ENCODE data around the gene DNMT3L. TPM values are rescaled to one million over a fixed set of nuclear protein-coding genes. Genes with fewer than 3 reads are reported as not detected.
"Not testable (repeated sequence)": the region's sequence is repeated elsewhere in the genome, so short reads cannot be mapped to it uniquely, and the experiment has no call there.

Gene DNMT3L
- not detected for total RNA-seq
- long read RNA-seq: 0 reads

DNA sequence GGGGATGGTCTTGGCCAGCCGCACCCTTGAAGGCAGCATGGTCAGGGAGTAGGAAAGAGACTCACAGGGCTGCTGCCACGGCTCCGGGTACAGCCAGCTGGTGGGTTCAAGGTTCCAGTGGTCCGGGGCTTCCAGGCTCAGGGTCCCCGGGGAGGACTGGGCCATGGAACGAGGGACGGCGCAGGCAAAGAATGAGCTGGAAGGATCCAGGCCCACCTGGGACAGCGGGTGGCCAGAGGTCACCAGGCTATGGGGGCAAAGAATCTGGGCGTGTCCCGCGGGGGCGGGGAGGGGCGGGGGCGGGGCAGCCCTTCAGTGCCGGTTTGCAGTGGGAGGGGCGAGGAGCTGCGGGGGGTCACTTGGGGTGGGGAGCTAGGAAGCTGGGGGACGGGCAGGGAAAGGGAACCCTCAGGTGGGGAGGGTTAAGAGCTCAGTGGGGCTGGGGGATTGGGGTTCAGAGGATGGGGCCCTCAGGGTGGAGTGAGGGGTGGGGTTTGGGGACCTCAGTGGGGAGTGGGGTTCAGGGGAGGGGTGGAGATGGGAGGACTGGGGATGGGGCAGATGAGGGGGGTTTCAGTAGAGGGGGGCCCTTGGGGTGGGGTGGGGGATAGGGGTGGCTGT lies at the start of gene DNMT3L:
Gene DNMT3L, minus strand, starts transcription at position 223 of the 621 bp plus-strand sequence. CDS start 638 bp downstream, outside the sequence.
- intact Hi-C loops (cut with DNase I): no loop called here
- DNase-seq (ENCODE audit: missing footprints) (no peak), ATAC-seq (no peak)

DNA sequence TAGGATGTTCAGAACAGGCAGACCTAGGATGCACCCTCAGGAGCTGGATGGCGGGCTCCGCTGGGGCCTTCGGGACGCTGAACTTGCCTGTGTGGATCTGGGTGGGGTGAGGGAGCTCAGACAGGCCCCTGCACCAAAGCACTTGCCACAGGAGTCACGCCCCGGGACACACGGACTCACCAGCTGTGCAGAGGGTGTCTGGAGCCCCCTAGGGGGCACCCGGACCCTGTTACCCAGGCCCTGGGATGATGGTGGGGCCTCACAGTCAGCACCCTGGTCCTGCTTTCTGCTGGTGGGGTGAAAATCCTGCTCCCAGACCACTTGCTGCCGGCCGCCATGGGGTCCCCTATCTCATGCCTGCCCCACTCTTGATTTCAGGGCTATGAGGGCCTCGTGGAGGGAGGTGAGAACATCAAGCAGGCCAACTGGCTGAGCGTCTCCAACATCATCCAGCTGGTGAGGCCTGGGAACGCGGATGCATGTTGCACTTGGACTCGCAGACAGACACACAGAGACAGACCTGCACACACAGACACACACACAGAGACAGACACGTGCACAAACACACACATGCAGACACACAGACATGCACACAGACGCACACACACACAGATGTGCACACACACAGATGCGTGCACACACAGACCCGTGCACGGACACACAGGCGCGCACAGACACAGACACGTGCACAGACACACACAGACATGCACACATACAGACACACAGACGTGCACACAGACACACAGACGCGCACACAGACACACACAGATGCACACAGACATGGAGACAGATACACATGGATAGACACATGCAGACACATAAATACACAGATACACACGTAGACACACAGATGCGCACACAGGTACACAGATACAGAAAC lies 49.2 kb upstream of the DNMT3L start:
- DNase-seq (ENCODE audit: missing footprints) (no peak), ATAC-seq (no peak)
- intact Hi-C loops (cut with DNase I): no loop called here

DNA sequence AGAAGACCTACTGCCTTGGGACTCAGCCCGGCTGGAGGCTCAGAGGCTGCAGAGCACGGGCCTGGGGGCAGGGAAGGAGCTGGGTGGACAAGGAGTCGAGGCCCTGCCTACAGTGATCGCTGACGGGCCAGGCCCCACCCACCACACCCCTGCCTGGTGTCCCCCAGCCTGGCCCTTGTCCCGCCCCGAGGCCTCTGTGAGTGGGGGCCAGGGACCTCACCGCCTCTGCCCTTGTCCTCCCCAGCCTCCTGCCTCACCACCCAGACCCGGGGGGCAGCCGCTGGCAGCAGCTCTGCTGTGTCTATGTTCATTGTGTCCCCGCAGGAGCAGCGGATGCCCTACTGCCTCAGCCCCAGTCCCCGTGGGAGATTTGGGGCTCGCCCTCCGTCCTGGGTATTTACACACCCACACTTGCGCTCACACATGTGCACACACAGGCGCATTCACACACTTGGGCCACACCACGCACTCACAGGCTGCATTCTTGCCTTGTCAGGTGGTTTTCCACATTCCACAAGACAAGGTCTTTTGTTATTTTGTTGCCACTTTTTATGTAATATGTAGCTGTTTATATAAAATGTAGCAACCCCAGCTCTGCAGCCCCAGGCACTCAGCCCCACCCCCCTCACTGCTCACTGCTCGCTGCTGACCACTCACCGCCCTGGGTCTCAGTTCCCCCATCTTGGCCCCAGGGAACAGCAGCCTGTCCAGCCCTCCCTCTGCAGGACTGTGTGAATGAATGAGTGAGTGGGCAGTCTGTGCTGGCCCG lies 45.4 kb upstream of the DNMT3L start:
- DNase-seq (ENCODE audit: missing footprints) (no peak), ATAC-seq (no peak)
- intact Hi-C loops (cut with DNase I): no loop called here

DNA sequence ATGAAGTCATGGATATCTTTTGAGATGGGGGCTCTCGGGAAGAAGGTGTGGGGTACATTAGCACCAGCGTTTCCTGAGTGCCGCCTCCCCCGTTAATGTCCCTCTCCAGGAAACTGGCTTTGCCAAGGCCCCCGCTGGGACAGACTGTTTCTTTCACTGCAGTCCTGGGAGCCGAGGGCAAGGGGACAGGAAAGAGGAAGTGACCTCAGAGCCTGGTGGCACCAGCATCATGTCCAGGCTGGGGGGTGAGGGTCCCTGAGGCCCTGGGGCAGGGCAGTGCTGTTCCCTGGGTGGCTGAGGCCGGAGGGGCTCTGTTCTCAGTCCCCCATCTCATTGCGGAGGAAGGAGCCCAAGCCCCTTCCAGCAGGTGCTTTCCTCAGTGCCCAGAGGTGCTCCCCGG lies 44.0 kb upstream of the DNMT3L start:
- intact Hi-C loops (cut with DNase I): no loop called here
- ATAC-seq: no peak

DNA sequence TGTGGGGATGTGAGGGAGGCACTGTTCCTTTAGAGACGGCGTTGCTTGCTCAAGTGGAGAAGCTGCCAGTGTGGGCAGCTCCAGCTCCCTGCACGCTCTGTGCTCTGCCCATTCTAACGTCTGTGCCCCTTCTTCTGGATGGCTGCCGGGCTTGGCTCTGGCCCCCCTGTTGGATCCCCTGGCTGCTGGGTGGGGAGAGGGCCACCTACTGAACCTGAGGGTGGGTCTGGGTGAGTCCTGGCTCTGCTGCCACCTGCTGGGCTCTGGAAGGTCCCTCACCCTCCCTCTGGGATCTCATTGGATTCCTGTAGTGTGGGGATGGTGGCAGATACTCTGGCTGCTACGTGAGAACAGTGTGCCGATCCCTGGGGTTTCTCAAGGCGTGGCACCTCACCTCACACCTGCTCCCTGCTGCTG lies 43.2 kb upstream of the DNMT3L start:
- DNase-seq (ENCODE audit: missing footprints) (no peak), ATAC-seq (peak; percentile 32)
- intact Hi-C loops (cut with DNase I): no loop called here

More for the DNA sequence above, 44.0 kb upstream of the DNMT3L start:
- no peak for DNase-seq (ENCODE audit: missing footprints)

DNA sequence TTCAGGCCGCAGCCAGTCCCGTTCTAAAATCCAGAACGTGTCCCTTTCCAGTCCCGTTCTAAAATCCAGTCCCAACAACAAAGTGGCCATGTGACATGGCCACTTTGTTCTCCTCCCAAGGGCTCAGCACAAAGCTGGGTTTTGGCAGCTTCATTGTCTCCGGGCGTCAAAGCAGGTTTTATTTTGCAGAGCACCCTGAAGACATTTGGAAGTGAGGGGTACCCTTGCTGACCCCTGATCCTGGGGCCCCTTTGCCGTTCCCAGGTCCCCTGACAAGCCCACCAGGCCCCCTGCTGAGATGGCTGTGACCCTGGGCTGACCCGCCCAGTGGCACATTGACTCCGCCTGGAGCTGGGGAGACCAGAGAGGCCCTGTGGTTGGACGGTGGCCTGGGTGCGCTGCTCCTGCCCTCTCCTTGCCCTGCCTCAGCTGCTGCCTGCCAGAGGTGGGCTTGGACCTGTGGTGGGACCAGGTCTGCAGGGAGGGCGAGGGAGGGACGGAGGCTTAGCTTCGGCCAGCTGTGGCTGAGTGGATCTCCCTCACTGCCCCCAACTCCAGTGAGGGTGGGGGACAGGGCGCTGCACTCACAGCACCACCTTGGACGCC lies 42.4 kb upstream of the DNMT3L start:
- ATAC-seq (no peak), DNase-seq (ENCODE audit: missing footprints) (no peak)
- intact Hi-C loops (cut with DNase I): no loop called here

DNA sequence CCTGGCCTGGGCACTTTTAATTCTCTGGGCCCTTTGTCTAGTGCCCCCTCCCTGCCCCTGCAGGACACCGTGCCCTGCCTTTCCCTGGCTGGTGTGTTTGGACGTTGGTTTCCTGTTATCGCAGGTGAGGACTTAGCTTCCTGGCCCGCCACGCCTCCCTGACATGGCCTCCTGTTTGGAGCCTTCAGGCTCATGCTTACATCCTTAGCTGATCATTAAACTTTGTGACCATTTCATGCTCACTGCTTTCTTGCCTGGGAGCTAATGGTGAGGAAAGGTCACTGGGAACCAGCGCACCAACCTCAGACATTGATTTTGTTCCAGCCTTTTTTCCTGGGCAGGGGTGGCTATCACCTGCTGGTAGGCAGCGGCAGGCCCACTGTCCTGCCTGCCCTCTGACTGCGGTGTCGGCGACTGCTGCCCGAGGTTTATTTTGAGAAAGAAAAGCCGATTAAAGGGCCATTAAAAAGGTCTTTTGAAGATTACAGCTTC lies 41.8 kb upstream of the DNMT3L start:
- ATAC-seq: no peak
- intact Hi-C loops (cut with DNase I): no loop called here
- no peak for DNase-seq (ENCODE audit: missing footprints)

DNA sequence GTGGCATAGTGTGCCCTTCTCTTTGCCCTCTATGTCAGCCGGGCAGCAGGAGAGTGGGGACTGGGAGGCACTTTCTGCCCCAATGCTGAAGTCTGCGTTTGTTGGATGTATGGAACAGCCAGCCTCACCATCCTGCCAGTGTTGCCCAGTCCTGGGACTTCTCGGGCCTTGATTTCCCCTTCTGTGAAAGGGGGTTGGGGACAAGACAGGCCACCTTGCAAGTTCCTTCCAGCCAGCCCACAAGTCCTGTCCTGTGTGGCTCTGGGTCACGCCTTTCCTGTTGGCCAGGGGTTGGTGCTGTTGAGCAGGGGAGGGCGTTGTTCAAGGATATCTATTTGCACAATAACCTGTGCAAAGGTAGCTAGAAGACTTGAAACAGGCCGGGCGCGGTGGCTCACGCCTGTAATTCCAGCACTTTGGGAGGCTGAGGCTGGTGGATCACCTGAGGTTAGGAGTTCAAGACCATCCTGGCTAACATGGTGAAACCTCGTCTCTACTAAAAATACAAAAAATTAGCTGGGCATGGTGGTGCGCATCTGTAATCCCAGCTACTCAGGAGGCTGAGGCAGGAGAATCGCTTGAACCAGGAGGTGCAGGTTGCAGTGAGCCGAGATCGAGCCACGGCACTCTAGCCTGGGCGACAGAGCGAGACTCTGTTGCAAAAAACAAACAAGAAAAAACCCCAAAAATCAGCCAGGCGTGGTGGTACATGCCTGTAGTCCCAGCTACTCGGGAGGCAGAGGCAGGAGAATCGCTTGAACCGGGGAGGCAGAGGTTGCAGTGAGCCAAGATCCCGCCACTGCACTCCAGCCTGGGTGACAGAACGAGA lies 41.1 kb upstream of the DNMT3L start:
- ATAC-seq; intact Hi-C loops (cut with DNase I): not testable (repeated sequence)

DNA sequence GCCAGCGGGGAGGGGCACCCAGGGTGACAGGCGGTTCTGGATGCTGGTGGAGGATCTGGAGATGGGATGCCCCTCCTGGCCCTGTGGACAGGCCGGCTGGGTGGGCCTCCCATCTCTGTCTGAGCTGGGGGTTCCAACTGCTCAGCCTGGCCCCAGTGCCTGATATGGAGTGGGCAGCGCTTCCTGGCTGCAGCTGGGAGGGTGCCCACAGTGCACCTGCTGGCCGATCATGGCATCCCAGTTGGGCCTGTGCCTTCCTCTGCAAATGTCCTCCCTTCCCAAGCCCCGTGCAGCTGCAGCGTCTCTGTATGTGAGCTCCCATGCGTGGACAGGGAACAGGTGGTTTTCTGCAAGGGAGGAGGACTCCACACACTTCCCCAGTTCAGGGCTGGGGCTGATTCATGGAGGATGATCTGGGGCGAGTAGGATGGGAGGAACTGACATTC lies 40.3 kb upstream of the DNMT3L start:
- intact Hi-C loops (cut with DNase I): no loop called here
- DNase-seq (ENCODE audit: missing footprints) (no peak), ATAC-seq (no peak)

More for the DNA sequence above, 41.1 kb upstream of the DNMT3L start:
- DNase-seq (ENCODE audit: missing footprints): not testable (repeated sequence)

DNA sequence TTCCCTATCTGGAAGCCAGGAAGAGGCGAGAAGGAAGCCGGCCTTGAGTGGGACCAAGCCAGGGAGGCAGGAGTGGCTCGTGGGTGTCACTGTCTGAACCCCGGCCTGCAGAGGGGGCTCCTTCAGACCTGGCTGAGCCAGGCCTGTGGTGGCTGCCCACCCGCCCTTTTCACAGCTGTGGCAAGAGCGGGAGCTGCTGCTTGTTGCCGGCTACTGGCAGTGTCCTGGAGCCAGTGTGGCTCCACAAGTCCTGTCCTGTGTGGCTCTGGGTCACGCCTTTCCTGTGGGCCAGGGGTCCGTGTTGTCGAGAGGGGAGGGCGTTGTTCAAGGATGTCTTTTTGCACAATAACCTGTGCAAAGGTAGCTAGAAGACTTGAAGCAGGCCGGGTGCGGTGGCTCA lies 39.4 kb upstream of the DNMT3L start:
- ATAC-seq (no peak), DNase-seq (ENCODE audit: missing footprints) (no peak)
- intact Hi-C loops (cut with DNase I): no loop called here

DNA sequence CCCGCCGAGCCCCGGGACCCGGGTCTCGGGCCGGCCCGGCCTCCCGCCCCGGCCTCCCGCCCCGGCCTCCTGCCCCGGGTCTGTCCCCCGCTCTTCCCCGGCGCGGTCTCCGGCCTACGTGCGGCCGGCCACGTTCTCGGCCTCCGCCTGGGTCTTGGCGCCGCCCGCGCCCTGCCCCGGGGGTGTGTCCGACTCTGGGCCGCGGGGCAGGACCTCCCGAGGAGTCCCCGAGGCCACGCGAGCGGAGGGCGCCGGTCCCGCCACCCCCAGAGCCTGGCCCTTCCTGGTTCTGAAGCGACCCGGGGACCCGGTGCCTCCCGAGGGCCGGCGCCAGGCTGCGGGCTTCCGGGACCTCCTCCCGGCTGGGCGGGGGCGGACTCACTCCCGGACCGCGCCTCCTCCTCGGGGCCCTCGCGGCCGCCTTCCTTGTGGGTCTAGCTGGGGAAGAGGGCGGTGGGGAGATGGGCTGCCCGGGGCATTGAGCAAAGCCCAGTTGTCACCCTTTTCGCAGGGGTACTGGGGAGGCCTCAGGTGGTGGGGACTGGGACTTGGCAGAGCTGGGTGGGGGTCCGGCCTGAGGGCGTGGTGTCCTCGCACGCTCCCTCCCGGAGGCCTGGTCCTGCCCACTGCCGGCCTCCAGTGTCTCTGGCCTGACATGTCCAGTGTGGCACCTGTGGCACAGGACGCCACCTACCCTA lies 38.7 kb upstream of the DNMT3L start:
- intact Hi-C loops (cut with DNase I): no loop called here

DNA sequence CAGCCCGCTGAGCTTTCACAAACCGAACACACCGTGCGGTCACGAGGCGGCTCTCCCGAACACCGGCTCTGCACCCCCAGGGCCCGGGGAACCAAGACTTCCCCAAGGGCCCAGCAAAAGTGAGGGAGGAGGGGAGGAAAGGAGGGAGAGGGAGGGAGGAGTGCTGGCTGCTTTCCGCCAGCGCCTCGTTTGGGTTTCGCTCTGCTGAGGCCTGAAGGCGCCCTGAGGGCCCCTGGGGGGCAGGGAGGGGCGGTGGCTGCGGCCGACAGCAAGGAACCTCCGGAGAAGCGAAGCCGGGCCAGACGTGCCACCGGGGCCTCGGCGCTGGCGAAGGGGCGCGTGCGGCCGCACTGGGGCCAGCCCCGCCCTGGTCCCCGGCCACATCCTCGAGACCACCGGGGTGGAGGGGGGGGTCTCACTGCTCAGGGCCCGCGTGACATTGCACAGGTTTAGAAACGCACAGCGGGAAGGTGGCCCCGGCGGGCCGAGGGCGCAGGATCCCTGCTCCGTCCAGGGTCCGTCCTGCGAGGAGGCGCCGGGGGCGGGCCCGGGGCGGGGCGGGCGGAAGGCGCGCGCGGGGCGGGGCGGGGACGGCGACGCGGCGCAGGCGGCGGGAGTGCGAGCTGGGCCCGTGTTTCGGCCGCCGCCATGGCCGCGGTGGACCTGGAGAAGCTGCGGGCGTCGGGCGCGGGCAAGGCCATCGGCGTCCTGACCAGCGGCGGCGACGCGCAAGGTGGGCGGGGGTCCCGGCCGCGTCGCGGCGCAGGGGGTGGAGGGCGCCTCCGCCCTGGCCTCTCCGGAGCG lies 38.0 kb upstream of the DNMT3L start, which contains the start of gene PFKL:
Gene PFKL, plus strand, starts transcription at position 596 of the 804 bp plus-strand sequence. Its CDS starts 53 bp downstream, at position 649.
- ATAC-seq: peak; percentile 57
- DNase-seq (ENCODE audit: missing footprints): peak; percentile 90
- intact Hi-C loops (cut with DNase I): no loop called here

More for the DNA sequence above, 38.7 kb upstream of the DNMT3L start:
- DNase-seq (ENCODE audit: missing footprints): peak; percentile 90
- ATAC-seq: peak; percentile 50

DNA sequence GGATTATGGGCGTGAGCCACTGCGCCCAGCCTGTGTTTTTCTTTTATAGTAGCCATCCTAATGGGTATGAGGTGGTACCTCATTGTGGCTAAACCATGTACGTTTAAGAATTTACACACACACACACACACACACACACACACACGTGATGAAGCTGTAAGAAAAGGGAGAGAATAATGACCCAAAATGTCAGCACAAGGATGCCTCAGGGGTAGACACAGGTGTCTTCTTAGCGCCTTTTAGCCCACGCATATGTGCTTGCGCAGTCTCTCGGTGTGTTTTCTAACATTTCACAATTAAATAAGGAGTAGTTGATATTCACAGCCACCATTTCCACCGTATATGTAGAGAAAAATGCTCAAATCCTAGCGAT lies 37.4 kb upstream of the DNMT3L start:
- no peak for ATAC-seq
- DNase-seq (ENCODE audit: missing footprints): peak; percentile 39
- intact Hi-C loops (cut with DNase I): no loop called here

DNA sequence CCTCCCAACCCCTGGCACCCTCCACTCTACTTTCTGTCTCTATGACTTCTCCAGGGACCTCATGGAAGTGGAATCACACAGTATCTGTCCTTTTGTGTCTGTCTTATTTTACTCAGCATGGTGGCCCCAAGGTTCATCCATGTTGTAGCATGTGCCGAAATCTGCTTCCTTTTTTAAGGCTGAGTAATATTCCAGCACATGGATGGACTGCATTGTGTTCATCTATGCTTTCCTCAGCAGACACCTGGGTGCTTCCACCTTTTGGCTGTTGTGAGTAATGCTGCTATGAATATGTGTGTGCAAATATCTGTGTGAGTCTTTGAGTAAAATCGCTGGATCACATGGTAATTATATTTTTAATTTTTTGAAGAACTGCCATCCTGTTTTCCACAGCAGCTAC lies 36.6 kb upstream of the DNMT3L start:
- ATAC-seq: no peak
- intact Hi-C loops (cut with DNase I): no loop called here
- DNase-seq (ENCODE audit: missing footprints): peak; percentile 21

DNA sequence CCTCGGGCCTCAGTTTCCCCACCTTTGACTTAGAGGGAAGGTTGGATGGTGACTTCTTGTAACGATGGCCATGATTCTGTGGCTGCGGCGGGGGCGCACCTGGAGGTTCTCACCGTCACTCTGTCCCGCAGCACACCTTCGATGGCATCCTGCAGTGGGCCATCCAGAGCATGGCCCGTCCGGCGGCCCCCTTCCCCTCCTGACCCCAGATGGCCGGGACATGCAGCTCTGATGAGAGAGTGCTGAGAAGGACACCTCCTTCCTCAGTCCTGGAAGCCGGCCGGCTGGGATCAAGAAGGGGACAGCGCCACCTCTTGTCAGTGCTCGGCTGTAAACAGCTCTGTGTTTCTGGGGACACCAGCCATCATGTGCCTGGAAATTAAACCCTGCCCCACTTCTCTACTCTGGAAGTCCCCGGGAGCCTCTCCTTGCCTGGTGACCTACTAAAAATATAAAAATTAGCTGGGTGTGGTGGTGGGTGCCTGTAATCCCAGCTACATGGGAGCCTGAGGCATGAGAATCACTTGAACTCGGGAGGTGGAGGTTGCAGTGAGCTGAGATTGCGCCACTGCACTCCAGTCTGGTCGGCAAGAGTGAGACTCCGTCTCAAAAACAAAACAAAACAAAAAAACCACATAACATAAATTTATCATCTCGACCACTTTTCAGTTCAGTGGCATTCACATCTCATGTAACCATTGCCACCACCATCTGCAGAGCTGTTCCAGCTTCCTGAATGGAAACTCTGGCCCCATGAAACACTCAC lies 36.0 kb upstream of the DNMT3L start:
- intact Hi-C loops (cut with DNase I): no loop called here
- DNase-seq (ENCODE audit: missing footprints): peak; percentile 92
- ATAC-seq: peak; percentile 41

DNA sequence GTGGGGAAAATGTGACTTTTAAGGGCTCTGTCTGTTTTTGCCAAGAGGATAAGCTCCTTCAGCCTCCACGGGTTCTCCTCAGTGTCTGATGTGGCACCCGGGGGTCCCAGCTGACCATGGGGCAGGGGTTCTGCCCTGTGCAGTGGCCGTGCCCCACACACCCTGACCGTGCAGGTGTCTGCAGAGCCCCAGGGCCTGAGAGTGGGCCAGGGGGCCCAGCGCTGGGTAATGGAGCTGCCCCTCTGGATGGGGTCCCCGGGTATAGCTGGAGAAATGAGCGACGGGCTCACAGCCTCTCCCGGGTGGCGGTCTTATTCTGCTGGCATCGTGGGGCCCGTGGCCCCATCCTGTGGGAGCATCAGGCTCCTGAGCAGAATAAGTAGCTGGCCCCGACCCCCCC lies 35.2 kb upstream of the DNMT3L start:
- DNase-seq (ENCODE audit: missing footprints): peak; percentile 45
- no peak for ATAC-seq
- intact Hi-C loops (cut with DNase I): no loop called here

All from Right ventricle myocardium inferior (tissue), 1 donor.